ENCODE data around the gene CYTH1. TPM values are rescaled to one million over a fixed set of nuclear protein-coding genes. Genes with fewer than 3 reads are reported as not detected.
"Not testable (repeated sequence)": the region's sequence is repeated elsewhere in the genome, so short reads cannot be mapped to it uniquely, and the experiment has no call there.

CYTH1 gene
- total RNA-seq, 1 experiment from 2014 or later: 46.7 TPM

DNA sequence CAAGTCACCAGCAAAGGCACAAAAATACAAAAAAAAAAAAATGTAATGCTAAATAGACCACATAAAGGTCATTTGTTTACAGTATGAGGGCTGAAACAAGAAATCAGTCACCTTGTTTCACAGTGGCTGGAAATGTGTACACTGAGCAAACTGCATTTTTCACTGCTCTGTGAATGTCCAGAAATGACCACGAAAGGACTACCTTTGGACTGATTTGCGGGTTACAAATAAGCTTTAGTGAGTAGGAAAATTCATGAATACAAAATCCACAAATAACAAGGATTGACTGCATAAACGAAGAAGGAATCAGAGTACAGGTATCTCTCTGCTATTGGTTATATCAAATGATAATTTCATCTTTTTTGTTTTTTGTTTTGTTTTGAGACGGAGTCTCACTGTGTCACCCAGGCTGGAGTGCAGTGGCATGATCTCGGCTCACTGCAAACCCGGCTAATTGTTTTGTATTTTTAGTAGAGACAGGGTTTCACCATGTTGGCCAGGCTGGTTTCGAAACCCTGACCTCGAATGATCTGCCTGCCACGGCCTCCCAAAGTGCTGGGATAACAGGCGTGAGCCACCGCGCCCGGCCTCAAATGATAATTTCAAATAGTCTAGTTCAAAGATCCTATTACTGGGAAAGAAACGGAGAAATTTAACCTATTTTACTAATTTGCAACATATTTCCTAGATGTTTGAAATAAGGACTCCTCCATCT, 30.5 kb downstream of the CYTH1 start:
- intact Hi-C loops (cut with micrococcal nuclease; ENCODE audit: unreplicated experiment) (no loop called here), in situ Hi-C loops (cut with HindIII; ENCODE audit: low pct_unique_long_range_greater_than_20kb, low sequenced_read_pairs) (no loop called here)
- Histone ChIP-seq H3K4me1 (ENCODE audit: control insufficient read depth, insufficient read depth, low read length) (0 out of 2 replicates have a peak, but pooled peaks cover 2% of the 10 kb centered on the region), H3K36me3 (ENCODE audit: control insufficient read depth, insufficient read depth, low read length) (no peaks in the 10 kb centered on the region), H3K27me3 (ENCODE audit: control insufficient read depth, insufficient read depth, low read length) (no peaks in the 10 kb centered on the region), H3K4me3 (ENCODE audit: low read depth in 2 of 2, low read length in 2 of 2) (no peak overlapping the region), H3K27ac (ENCODE audit: low read length) (no peak overlapping the region), H3K9me3 (ENCODE audit: control insufficient read depth, insufficient read depth, low read depth, low read length) (no peaks in the 10 kb centered on the region)
- BruUV-seq (replicated peaks): no TSS peak
- ChIA-PET CTCF (no interaction called here), POLR2A (no interaction called here)
- TF ChIP-seq SIN3A (IDR thresholded peaks at IDR 0.05; ENCODE audit: borderline replicate concordance, insufficient read depth, low read depth, low read length): no peak
- no peak for TF ChIP-seq POLR2AphosphoS5 (IDR thresholded peaks at IDR 0.05; ENCODE audit: low read depth, low read length)
- no peak for TF ChIP-seq TCF7L2 (IDR thresholded peaks at IDR 0.05; ENCODE audit: low read depth, low read length)
- TF ChIP-seq, protein P1, sequence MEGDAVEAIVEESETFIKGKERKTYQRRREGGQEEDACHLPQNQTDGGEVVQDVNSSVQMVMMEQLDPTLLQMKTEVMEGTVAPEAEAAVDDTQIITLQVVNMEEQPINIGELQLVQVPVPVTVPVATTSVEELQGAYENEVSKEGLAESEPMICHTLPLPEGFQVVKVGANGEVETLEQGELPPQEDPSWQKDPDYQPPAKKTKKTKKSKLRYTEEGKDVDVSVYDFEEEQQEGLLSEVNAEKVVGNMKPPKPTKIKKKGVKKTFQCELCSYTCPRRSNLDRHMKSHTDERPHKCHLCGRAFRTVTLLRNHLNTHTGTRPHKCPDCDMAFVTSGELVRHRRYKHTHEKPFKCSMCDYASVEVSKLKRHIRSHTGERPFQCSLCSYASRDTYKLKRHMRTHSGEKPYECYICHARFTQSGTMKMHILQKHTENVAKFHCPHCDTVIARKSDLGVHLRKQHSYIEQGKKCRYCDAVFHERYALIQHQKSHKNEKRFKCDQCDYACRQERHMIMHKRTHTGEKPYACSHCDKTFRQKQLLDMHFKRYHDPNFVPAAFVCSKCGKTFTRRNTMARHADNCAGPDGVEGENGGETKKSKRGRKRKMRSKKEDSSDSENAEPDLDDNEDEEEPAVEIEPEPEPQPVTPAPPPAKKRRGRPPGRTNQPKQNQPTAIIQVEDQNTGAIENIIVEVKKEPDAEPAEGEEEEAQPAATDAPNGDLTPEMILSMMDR (IDR thresholded peaks at IDR 0.05): no peak
- TF ChIP-seq, protein P2, sequence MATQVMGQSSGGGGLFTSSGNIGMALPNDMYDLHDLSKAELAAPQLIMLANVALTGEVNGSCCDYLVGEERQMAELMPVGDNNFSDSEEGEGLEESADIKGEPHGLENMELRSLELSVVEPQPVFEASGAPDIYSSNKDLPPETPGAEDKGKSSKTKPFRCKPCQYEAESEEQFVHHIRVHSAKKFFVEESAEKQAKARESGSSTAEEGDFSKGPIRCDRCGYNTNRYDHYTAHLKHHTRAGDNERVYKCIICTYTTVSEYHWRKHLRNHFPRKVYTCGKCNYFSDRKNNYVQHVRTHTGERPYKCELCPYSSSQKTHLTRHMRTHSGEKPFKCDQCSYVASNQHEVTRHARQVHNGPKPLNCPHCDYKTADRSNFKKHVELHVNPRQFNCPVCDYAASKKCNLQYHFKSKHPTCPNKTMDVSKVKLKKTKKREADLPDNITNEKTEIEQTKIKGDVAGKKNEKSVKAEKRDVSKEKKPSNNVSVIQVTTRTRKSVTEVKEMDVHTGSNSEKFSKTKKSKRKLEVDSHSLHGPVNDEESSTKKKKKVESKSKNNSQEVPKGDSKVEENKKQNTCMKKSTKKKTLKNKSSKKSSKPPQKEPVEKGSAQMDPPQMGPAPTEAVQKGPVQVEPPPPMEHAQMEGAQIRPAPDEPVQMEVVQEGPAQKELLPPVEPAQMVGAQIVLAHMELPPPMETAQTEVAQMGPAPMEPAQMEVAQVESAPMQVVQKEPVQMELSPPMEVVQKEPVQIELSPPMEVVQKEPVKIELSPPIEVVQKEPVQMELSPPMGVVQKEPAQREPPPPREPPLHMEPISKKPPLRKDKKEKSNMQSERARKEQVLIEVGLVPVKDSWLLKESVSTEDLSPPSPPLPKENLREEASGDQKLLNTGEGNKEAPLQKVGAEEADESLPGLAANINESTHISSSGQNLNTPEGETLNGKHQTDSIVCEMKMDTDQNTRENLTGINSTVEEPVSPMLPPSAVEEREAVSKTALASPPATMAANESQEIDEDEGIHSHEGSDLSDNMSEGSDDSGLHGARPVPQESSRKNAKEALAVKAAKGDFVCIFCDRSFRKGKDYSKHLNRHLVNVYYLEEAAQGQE (IDR thresholded peaks at IDR 0.05; ENCODE audit: insufficient read depth in 1 of 2, low read depth in 2 of 2, low read length in 1 of 2): no peak
- ATAC-seq: no peak
- DNase-seq (ENCODE audit: low read depth, low spot score): no peak

DNA sequence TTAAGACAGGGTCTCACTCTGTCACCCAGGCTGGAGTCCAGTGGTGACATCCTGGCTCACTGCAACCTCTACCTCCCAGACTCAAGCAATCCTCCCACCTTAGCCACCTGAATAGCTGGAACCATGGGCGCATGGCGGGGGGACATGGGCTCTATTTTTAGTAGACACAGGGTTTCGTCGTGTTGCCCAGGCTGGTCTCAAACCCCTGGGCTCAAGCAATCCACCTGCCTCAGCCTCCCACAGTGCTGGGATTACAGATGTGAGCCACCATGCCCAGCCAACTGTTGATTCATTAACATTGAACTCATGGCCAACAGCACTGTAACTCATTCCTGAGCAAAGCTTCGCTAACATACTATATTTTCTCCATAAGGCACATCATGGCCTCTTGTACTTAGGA, 31.1 kb downstream of the CYTH1 start:
- CTCF ChIA-PET: not testable (repeated sequence)

DNA sequence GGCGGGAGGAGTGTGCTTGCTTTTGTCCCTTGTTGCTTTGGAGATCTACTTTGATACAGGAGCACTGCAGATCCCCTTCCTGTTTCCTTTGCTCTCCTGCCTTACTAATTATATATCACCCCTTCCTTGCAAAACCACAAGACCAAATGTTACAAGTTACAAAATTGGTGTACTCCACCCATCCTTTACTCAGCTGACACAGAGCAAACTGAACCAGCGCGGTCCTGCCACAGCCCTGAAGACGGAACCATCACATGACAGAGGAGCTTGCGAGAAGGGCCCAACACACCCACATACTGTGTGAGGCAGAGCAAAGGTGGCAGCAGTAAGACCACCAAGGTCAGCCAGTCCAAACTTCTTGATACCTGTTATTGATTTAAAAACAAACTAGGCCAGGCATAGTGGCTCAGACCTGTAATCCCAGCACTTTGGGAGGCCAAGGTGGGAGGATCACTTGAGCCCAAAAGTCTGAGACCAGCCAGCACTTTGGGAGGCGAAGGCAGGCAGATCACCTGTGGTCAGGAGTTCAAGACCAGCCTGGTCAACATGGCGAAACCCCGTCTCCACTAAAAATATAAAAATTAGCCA, 33.2 kb downstream of the CYTH1 start:
- ChIA-PET POLR2A (no interaction called here), CTCF (interaction anchor here (0.8 kb wide), 1 partner anchor 63 kb away, joined by 5 read pairs; no protein-coding TSS in a partner anchor)
- TF ChIP-seq, protein P2 (IDR thresholded peaks at IDR 0.05; ENCODE audit: insufficient read depth in 1 of 2, low read depth in 2 of 2, low read length in 1 of 2): no peak
- no peak for TF ChIP-seq TCF7L2 (IDR thresholded peaks at IDR 0.05; ENCODE audit: low read depth, low read length)
- no TSS peak for BruUV-seq (replicated peaks)
- Histone ChIP-seq H3K9me3 (ENCODE audit: control insufficient read depth, insufficient read depth, low read depth, low read length) (no peaks in the 10 kb centered on the region), H3K36me3 (ENCODE audit: control insufficient read depth, insufficient read depth, low read length) (no peaks in the 10 kb centered on the region), H3K4me1 (ENCODE audit: control insufficient read depth, insufficient read depth, low read length) (peaks cover 6% of the 10 kb centered on the region; the same call in 1 of the 2 replicates), H3K27me3 (ENCODE audit: control insufficient read depth, insufficient read depth, low read length) (no peaks in the 10 kb centered on the region), H3K27ac (ENCODE audit: low read length) (no peak overlapping the region), H3K4me3 (ENCODE audit: low read depth in 2 of 2, low read length in 2 of 2) (no peak overlapping the region)
- ATAC-seq: no peak
- no peak for DNase-seq (ENCODE audit: low read depth, low spot score)
- intact Hi-C loops (cut with micrococcal nuclease; ENCODE audit: unreplicated experiment) (no loop called here), in situ Hi-C loops (cut with HindIII; ENCODE audit: low pct_unique_long_range_greater_than_20kb, low sequenced_read_pairs) (no loop called here)

More for the DNA sequence above, 31.1 kb downstream of the CYTH1 start:
- BruUV-seq (replicated peaks); POLR2A ChIA-PET; H3K4me1 ChIP-seq (ENCODE audit: control insufficient read depth, insufficient read depth, low read length); in situ Hi-C loops (cut with HindIII; ENCODE audit: low pct_unique_long_range_greater_than_20kb, low sequenced_read_pairs); ATAC-seq; H3K4me3 ChIP-seq (ENCODE audit: low read depth in 2 of 2, low read length in 2 of 2); H3K9me3 ChIP-seq (ENCODE audit: control insufficient read depth, insufficient read depth, low read depth, low read length); H3K27me3 ChIP-seq (ENCODE audit: control insufficient read depth, insufficient read depth, low read length); DNase-seq (ENCODE audit: low read depth, low spot score); intact Hi-C loops (cut with micrococcal nuclease; ENCODE audit: unreplicated experiment); H3K36me3 ChIP-seq (ENCODE audit: control insufficient read depth, insufficient read depth, low read length); H3K27ac ChIP-seq (ENCODE audit: low read length): not testable (repeated sequence)
